ENCODE results near the gene ENTREP1.

- no peak for TF ChIP-seq POLR2AphosphoS5 (IDR thresholded peaks at IDR 0.05; ENCODE audit: low read depth, low read length)
- TF ChIP-seq REST (IDR thresholded peaks at IDR 0.05; ENCODE audit: insufficient read depth in 1 of 2, low read depth in 2 of 2, low read length in 2 of 2): no peak
- TF ChIP-seq SIN3A (IDR thresholded peaks at IDR 0.05; ENCODE audit: borderline replicate concordance, insufficient read depth, low read length): no peak
- no peak for TF ChIP-seq FOXP2 (optimal IDR thresholded peaks at IDR 0.05; ENCODE audit: borderline replicate concordance, extremely low read depth, extremely low read length, insufficient read depth)
Measured at GRCh38 chr9:69293156-69293555, 31.9 kb upstream of the ENTREP1 start.
